ENCODE measurements around the gene KTN1.

DNA sequence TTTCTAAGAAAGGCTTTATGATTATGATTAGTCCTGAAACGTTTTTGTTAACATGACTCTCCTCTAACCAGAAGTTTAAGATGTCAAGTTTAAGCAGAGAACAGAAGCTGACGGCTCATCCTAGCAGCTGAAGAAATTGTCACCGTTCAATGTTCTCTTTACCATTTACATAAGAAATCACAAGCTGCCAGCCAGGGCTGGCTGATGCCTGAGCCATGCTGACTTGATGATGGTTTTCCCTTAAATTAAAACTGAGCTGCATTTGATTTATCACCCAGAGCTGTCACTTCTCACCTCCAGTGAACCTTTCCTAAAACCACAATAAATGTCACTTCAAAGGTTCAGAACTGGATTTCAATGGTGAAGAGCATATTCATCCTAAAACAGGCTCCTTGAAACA, 153.6 kb downstream of the KTN1 start:
- TF ChIP-seq JUNB (IDR thresholded peaks at IDR 0.05; ENCODE audit: unreplicated experiment) = no peak
- TF ChIP-seq CTCF (conservative IDR thresholded peaks at IDR 0.05; ENCODE audit: low read depth in 2 of 2) = no peak
